HFFc6 (cell line): ENCODE results near the gene CCDC157. TPM values are rescaled to one million over a fixed set of nuclear protein-coding genes. Genes with fewer than 3 reads are reported as not detected.

Experiments used
- DNase-seq: peaks from one replicate; pipeline ENCODE4 v3.0.0-alpha.2; 2018
- H3K27ac Mint-ChIP-seq: 2 replicates; pipeline ENCODE4 v1.8.0; 2020; ENCODE audit warnings: mild to moderate bottlenecking, mixed read lengths
- H3K27me3 Mint-ChIP-seq: 2 replicates; pipeline ENCODE4 v1.8.0; 2021; ENCODE audit warnings: mild to moderate bottlenecking, moderate library complexity, mixed read lengths; ENCODE audit not compliant: insufficient read depth
- H3K36me3 Mint-ChIP-seq: 2 replicates; pipeline ENCODE4 v1.8.0; 2021; ENCODE audit warnings: low read depth, mixed read lengths
- H3K4me1 Mint-ChIP-seq: 2 replicates; pipeline ENCODE4 v1.8.0; 2020; ENCODE audit warnings: low read depth, mixed read lengths
- H3K4me3 Mint-ChIP-seq: 2 replicates; pipeline ENCODE4 v1.8.0; 2020; ENCODE audit warnings: mild to moderate bottlenecking, moderate library complexity, mixed read lengths
- H3K9me3 Mint-ChIP-seq: 2 replicates; pipeline ENCODE4 v1.8.0; 2020; ENCODE audit warnings: mild to moderate bottlenecking, mixed read lengths
- long read RNA-seq: library from polyadenylated mRNA; unstranded; transcript quantifications from one replicate; pipeline ENCODE4 v2.0.0, GENCODE V29; 2019
- total RNA-seq, 6 experiments: library from RNA; stranded (reverse); fragmentation: NEBNext Ultra II Directional; extraction: Animal tissue kit (Norgen Biotek cat#: 25700); gene quantifications; 2 replicates in 1 of 6; 3 replicates in 5 of 6; pipeline ENCODE4 v1.2.3, GENCODE V29; 2021
- TF ChIP-seq, protein P1 (sequence below): fragments of 200-600 bp; sonication (generic); IDR thresholded peaks from 2 replicates; pipeline ENCODE4 v1.5.0; 2021; ENCODE audit warnings: antibody characterized with exemption, mild to moderate bottlenecking

CCDC157 gene
- total RNA-seq: 1 to 10 TPM; 1.4 to 1.6 (median 1.5) TPM
- long read RNA-seq, partial matches to known transcripts: 0 of 3 reads
- long read RNA-seq, other reads (novel, unspliced or antisense): 1 of 3 reads

DNA sequence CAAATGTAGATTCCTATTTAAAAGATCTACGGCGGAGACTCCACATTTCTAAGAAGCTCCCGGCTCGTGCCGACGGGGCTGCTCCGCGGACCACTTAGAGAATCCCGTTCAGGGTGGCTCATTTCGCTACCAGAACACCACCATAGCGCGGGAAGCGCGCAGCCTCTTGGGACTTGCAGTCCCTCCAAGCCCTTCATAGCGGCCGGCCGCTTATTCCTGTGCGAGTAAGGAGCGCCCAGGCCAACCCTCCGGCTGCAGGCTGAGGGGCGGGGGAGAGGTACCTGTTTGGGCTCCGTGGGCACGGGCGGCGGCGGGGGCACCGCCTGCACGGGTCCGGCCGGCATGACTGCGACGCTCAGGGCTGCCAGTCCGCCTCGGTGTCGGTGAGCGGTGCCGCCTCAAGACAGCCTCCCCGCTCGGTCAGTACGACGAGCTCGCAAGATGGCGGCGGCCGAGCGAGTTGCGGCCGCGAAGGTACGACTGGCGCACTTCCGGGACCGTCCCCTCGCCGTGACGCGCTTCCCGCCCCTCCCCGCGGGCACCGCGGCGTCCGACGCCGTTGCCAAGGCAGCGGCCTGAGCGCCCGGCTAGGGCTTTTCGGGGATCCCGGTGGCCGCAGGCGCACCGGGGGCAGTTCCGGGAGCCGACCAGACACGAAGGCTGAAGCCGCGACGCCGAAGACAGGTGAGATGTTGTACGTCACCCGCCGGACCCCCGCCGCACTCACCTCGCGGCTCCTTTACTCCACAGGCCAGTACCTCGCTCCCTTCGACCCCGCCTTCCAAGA lies at the start of gene CCDC157, which contains the start of gene SF3A1:
Gene CCDC157 (plus strand): TSS at position 559 of the 787 bp plus-strand sequence. CDS start 8,994 bp downstream, outside the sequence.
Gene SF3A1 (minus strand): TSS at position 446 of the 787 bp plus-strand sequence. CDS start 102 bp downstream, at position 344.
- H3K27me3 Mint-ChIP-seq: peaks cover 2% of the 10 kb centered on the region; the same call in 1 of the 2 replicates
- peaks cover 15% of the 10 kb centered on the region for H3K36me3 Mint-ChIP-seq
- TF ChIP-seq, protein P1, sequence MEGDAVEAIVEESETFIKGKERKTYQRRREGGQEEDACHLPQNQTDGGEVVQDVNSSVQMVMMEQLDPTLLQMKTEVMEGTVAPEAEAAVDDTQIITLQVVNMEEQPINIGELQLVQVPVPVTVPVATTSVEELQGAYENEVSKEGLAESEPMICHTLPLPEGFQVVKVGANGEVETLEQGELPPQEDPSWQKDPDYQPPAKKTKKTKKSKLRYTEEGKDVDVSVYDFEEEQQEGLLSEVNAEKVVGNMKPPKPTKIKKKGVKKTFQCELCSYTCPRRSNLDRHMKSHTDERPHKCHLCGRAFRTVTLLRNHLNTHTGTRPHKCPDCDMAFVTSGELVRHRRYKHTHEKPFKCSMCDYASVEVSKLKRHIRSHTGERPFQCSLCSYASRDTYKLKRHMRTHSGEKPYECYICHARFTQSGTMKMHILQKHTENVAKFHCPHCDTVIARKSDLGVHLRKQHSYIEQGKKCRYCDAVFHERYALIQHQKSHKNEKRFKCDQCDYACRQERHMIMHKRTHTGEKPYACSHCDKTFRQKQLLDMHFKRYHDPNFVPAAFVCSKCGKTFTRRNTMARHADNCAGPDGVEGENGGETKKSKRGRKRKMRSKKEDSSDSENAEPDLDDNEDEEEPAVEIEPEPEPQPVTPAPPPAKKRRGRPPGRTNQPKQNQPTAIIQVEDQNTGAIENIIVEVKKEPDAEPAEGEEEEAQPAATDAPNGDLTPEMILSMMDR: no peak

DNA sequence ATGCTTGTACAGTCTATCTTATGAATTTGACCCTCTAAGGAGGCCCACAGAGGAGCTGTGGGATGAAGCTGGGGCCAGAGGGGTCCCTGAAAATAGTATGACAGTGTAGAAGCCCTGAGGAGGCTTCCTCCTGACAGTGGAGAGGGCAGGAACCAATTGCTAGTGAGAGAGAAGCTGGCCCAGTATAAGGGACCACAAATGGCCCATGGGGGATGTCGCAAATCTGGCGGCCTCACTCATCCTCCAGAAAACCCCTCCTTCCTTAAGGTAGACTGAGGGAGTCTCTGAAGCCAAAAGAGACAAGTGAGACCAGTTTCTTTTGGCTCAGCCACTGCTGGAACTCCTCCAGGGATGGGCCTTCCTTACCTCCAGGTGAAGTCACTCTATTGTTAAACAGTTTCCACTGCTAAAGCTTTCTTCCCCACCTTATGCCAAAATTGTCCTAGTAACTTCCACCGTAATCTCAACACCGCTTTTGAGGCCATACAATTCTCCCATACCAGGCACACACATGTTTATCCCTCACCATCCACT lies 49.7 kb upstream of the CCDC157 start:
- H3K36me3 Mint-ChIP-seq: no peaks in the 10 kb centered on the region
- peaks cover 77% of the 10 kb centered on the region for H3K4me1 Mint-ChIP-seq
- H3K27ac Mint-ChIP-seq: no peak overlapping the region; the same call in 1 of the 2 replicates
- peaks cover 1% of the 10 kb centered on the region; the same call in 1 of the 2 replicates for H3K27me3 Mint-ChIP-seq
- DNase-seq: no peak
- no peaks in the 10 kb centered on the region for H3K9me3 Mint-ChIP-seq
- TF ChIP-seq, protein P1: no peak
- H3K4me3 Mint-ChIP-seq: no peak overlapping the region

More for the DNA sequence above, at the start of gene CCDC157, which contains the start of gene SF3A1:
- H3K9me3 Mint-ChIP-seq: no peaks in the 10 kb centered on the region
- H3K27ac Mint-ChIP-seq: peak within 1 kb of the TSS; percentile 96
- DNase-seq: peak; percentile 88
- peaks cover 35% of the 10 kb centered on the region for H3K4me1 Mint-ChIP-seq
- H3K4me3 Mint-ChIP-seq: peak within 1 kb of the TSS; percentile 98

DNA sequence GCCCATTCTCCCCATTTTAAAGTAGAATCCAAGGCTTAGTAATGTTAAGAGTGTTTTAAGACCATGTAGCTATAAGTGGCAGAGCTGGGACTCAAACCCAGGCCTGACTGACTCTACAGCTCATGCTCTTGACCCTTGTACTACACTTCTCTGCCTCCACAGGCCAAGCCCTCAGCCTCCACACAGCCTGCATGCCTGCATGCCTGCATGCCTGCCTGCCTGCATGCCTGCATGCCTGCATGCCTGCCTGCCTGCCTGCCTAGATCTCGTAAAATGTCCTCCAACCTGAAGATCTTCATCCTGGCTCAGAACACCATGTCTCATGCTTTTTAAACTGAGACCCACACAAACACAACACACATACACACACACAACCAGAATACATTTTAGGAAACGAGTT lies 48.7 kb upstream of the CCDC157 start:
- peaks cover 5% of the 10 kb centered on the region; the same call in 1 of the 2 replicates for H3K36me3 Mint-ChIP-seq
- TF ChIP-seq, protein P1: no peak

DNA sequence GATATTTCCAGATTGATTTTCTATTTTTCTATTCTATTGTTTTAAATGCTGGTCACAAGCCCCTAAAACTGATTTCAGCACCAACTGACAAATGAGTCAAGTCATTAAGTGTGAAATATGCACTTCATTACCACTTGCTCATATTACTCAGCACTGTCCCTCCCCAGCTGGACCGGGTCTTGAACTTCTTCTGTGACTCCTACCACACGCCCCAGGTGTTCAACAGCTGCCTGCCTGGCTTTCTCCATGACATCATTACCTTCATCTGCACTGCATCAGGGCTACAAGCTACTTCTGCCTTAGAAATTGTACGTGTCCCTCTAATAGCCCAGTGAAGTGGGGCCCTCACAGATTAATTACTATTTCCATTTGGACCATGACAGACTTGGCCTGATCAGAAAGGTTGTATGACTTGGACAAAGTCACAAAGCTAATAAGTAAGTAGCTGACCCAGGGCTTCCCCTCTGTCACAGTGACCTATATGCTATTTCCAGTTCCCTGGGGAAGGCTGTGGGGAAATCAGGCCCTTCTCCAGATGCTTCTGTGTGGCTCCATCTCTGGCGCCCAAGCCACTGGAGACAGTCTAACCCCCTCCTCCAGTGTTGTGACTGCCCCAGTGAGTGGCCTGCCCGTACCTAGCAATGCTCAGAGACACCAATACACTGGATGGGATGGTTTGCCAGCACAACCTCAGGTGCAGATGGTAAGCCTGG lies 48.1 kb upstream of the CCDC157 start:
- Mint-ChIP-seq H3K27ac (no peak overlapping the region), H3K9me3 (no peaks in the 10 kb centered on the region), H3K4me3 (no peak overlapping the region), H3K4me1 (peaks cover 82% of the 10 kb centered on the region), H3K27me3 (peaks cover 3% of the 10 kb centered on the region; the same call in 1 of the 2 replicates), H3K36me3 (peaks cover 5% of the 10 kb centered on the region; the same call in 1 of the 2 replicates)
- TF ChIP-seq, protein P1: no peak
- DNase-seq: no peak

More for the DNA sequence above, 48.7 kb upstream of the CCDC157 start:
- Mint-ChIP-seq H3K27me3 (peaks cover 2% of the 10 kb centered on the region; the same call in 1 of the 2 replicates), H3K4me3 (no peak overlapping the region), H3K4me1 (peaks cover 78% of the 10 kb centered on the region), H3K27ac (no peak overlapping the region), H3K9me3 (no peaks in the 10 kb centered on the region)
- no peak for DNase-seq
